Urothelium cell line (cell line): ENCODE results near the gene LMF2.

Experiments used
- DNase-seq: peaks from one replicate; pipeline ENCODE4 v3.0.0; 2011; ENCODE audit warnings: low spot score, mixed read lengths
- FAIRE-seq: peaks from 2 replicates; lab custom pipeline; 2011; peaks lifted over from hg19 to GRCh38; lab: Jason Lieb, UNC

The LMF2 gene

DNA sequence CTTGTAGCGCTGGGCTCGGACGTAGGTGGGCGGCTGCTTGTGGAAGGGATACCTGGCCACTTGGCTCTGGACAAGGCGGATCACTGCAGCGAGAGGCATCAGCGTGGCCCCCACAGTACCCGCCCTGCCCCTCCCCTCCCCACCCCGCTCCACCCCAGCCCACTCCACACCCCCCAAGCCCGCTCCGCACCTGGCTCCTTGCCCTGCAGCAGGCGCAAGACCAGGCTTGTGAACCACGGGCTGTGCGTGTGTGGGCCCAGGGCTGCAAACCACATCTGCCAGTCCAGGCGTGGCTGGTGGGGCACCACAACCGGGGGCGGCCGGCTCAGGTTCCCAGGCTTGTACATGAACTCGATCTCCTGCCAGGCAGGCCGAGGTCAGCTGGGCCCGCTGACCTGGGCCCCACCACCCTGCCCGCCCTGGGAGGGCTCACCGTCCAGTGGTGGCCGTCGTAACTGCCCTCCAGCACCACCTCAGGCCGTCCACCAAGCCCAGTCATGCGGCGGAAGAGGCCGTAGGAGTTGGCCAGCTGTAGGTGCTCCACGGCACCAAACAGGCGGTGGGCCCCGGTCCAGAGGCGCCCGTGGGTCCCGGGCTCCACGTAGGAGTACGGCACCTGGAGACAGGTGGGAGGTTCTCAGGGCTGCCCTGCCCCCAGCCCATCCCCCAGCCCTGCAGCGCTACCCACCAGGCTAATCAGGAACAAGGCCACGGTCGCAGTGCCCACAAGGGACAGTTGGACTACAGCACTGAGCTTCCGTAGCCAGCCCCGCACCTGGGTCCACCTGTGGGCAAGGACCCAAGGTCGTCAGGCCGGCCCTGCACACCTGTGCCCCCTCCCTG lies 2.9 kb downstream of the LMF2 start:
- FAIRE-seq (no peak), DNase-seq (no peak)

DNA sequence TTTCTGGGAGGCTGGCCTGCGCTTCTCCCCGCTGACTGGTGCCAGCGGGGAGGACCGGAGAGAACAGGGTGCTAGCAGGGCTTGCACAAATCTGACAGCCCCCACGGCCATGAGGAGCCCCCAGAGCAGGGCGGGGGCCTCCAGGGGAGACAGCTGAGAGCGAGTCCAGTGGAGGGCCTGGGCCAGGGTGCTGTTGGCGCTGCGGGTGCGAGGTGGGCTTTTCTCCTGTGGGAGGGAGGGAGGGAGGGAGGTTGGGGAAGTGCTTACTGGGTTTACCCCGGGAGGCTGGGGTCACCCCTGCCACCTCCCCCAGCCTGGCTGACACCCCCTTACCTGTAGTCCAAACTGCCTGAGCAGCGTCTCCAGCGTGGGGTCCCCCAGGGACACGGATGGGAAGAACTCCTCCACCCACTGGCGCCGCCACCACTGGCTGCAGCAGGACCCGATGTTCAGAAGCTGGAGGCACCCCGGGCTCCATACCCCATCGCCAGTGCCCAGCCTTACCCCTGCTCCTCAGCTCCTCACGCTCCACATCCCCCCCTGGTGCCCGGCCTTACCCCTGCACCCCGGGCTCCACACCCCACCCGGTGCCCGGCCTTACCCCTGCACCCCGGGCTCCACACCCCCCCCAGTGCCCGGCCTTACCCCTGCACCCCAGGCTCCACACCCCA lies 3.9 kb downstream of the LMF2 start:
- FAIRE-seq (no peak), DNase-seq (no peak)

DNA sequence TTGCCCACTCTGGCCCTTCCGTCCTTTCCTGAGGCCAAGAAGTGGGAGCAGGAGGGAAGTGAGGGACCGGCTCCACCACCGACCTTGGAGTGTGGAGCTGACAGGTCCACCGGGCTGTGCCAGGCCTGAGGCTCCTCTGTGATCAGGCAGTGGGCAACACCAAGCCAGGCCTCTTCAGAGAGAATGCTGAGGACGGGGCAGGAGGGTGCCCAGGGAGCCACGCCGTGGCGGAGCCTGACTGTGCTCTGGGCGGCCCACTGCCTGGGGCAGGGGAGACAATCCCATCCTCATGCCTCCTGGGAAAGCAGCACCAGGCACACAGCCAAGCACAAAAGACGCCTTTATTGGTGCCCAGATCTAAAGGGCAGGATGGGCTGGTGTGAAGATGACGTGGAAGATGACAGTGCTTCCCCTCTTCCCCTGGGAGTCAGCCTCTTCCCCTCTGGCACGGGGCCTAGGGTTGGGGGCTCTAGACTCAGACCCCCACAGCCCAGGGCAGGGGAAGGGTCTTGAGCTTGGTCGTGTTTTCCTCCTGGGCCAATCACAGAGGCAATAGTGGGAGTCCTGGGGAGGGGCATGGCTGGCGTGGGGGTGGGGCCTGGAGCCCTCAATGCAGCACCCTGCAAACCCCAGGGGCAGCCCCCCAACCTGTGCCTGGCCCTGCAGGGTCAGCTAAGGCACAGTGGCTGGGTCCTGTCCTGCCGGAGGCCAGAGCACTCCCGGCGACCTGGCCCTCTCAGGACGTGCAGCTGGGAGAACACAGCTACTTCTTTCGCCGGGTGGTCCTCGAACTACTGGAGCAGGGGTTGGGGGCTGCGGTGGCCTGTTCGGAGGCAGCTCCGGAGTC lies 4.7 kb downstream of the LMF2 start:
- no peak for FAIRE-seq
- DNase-seq = no peak

DNA sequence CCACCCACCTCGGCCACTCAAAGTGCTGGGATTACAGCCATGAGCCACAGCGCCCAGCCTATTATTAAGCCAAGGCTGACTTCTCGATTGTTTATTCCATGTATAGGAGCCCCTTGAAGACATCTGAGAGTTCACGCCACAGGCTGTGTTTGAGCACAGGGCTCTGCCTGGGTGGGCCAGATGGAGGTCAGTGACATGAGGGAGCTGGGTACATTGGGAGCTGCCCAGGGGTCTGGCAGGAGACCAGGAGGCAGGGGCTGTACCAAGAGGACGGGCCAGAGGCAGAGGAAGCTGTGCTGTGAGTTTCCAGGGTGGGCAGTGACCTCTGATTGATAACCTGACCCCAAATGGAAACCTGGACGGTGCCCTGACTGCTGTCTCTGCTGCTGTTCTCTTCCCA lies 5.4 kb downstream of the LMF2 start:
- FAIRE-seq (no peak), DNase-seq (no peak)

DNA sequence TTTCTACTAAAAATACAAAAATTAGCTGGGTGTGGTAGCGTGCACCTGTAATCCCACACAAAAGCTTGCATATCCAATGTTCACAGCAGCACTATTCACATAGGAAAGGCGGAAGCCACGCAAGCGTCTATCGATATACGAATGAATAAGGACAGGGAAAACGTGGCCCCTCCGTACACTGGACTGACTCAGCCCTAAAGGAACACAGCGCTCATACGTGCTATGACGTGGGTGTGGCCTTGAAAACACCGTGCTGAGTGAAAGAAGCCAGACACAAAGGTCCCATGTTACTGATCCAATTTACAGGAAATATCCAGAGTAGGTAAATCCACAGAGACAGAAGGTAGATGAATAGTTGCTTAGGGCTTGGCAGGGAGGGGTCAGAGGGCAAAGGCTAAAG lies 7.0 kb downstream of the LMF2 start:
- FAIRE-seq = no peak
- DNase-seq = no peak

DNA sequence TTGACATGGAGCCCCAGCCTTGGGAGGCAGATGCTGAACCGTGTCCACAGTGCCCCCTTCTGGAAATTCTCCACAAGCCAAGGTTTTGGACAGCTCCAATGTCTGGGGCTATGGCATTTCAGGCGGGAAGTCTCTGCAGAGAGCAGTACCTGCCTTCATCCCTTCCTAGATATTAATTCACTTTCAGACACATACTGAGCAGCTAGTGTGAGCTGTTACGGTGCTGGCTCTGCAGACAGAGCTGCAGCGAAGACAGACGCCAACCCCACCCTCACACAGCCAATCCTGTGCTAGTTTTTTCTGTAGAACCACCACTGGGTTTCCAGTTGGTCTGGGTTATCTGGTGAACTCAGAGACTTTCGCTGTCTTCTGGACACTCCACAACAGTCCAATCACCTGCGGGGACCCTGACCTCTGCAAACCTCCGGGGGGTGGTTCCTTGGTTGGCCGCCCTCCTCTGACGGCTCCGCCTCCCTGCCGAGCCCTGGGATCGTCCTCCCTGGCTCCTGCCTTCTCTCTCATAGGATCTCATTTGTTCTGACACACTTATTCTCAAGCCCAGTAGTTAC lies 9.1 kb downstream of the LMF2 start:
- peak; percentile 59 for DNase-seq
- FAIRE-seq = peak; percentile 30

DNA sequence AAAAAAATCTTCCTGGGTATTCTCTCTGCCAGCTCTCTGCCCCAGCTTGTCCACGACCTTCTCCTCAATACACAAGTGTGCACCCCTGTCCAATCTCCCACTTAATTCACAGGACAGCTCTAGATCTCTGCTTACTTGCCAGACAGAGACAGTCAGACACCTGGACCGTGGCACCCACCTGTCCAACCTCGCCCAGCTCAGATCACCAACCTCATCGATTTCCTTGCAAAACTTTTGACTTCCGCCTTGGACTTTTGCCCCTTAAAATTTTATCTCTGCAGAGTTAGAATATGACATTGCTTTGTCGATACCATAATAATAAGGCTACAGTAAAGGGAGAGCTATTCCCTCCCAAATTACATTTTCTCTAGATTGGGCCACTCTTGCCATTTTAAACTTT lies 10.4 kb downstream of the LMF2 start:
- no peak for DNase-seq
- FAIRE-seq = no peak

DNA sequence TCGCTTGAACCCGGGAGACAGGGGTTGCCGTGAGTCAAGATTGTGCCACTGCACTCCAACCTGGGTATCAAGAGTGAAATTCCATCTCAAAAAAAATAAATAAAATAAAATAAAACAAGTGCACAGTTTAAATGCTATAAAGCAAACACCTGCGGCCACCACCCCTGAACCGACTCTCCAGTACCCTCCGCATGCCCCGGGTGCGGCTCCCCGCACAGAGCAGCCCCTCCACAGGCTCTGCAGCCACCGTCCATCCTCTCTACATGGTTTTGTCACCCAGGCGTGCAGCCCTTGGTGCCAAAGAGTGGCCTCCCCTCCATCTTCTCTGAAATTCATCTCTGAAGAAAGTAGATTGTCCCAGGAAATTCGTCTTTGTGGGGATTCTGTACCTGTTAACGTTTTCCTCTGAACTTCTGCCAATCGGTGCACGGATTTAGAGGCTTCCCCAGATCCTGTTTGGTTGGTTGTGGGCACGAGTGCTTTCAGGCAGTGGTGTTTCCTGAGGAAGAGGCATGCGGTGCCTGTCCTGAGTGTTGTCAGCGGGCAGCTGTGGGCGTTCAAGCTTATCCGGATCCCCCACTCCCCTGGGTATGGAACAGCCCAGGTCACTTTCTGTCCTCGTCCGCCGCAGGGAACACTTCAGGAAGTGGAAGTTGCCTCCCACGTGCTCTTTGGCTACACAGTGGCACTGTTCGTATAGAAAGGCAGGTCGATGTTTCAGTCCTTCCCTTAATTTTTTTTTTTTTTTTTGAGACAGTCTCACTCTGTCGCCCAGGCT lies 16.8 kb downstream of the LMF2 start:
- no peak for DNase-seq
- FAIRE-seq = no peak

DNA sequence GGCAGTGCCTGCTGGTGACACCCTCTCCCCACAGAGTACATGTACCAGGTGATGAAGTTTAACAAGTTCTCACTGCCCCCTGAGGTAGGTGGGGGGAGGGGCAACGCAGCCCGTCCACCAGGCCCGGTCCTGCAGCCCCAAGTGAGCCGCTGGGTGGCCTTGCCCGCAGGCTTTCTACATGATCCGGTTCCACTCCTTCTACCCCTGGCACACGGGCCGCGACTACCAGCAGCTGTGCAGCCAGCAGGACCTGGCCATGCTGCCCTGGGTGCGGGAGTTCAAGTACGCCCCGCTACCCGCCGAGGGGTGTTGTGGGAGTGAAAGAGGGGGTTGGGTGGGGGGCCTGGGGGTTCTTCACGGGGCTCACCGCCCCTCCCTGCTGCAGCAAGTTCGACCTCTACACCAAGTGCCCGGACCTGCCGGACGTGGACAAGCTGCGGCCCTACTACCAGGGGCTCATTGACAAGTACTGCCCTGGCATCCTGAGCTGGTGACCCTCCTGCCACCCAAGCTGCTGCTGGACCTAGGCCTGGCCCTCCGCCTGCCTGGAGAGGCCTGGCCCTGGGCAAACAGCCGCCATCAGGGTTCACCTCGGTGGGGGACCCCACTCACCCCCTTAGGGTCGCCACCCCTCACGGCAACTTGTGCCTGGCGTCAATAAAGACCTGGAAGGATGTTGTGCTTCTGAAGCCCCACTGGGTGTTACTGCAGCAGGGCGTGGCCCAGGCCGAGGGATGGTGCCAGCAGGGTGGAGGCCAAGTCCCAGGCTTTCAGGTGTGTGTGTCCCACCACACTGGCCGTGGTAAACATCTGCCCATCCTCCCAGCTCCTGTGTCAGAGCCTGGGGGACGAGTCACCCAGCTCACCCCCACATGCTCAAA lies 17.9 kb downstream of the LMF2 start:
- DNase-seq (no peak), FAIRE-seq (no peak)

DNA sequence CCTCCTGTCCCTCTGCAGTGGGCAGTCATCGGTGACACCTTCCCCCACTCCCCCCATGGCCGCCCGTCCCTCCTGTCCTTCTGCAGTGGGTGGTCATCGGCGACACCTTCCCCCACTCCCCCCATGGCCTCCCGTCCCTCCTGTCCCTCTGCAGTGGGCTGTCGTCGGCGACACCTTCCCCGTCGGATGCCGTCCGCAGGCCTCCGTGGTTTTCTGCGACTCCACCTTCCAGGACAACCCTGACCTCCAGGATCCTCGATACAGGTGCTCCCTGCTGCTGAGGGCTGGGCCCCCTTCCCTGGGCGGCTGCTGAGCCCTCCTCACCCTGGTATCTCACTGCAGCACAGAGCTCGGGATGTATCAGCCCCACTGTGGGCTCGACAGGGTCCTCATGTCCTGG lies 18.6 kb downstream of the LMF2 start:
- FAIRE-seq = no peak

DNA sequence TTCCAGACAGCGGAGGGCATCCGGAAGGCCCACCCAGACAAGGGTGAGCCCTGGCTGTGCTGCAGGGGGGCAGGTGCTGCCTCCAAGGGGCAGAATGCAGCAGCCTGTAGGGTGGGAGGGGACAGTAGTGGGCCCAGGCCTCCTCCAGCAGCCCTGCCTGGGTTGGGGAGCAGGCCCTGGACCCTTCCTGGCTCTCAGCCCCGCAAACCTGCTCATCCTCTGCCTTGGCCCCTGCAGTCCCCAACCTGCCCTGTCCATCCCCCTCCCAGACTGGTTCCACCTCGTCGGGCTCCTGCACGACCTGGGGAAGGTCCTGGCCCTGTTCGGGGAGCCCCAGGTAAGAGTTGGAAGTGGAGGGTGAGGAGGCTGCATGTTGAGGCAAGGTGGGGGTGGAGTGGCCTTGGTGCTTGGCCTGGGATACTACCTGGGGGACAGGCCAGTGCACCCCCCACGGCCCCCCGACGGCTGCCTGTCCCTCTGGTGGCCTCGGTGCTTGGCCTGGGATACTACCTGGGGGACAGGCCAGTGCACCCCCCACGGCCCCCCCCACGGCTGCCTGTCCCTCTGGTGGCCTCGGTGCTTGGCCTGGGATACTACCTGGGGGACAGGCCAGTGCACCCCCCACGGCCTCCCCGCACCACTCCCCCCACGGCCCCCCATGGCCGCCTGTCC lies 19.4 kb downstream of the LMF2 start:
- FAIRE-seq (no peak), DNase-seq (no peak)

More for the DNA sequence above, 18.6 kb downstream of the LMF2 start:
- no peak for DNase-seq

DNA sequence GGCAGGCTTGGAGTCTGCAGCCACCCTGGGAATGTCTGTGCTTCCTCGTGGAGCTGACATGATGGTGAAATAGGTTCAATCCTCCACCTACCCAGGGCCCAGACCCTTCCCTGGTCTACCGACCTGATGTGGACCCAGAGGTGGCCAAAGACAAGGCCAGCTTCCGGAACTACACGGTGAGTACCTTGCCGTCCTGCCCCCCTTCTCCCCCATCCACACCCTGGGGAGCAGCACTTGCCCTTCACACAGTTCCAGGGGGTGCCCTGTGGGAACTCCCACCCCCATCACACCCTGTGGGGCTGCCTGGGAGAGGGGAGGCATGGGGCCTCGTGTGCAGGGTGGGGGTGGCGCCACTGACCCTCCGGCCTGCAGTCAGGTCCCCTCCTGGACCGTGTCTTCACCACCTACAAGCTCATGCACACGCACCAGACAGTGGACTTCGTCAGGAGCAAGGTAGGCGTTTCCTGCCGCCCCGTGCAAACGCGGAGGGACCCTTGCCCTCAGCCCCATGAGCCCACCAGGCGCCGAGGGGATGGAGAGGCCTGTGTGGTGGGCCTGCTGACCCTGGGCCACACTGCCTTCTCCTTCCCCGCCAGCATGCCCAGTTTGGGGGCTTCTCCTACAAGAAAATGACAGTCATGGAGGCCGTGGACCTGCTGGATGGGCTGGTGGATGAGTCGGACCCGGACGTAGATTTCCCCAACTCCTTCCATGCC lies 20.1 kb downstream of the LMF2 start:
- FAIRE-seq (no peak), DNase-seq (no peak)

DNA sequence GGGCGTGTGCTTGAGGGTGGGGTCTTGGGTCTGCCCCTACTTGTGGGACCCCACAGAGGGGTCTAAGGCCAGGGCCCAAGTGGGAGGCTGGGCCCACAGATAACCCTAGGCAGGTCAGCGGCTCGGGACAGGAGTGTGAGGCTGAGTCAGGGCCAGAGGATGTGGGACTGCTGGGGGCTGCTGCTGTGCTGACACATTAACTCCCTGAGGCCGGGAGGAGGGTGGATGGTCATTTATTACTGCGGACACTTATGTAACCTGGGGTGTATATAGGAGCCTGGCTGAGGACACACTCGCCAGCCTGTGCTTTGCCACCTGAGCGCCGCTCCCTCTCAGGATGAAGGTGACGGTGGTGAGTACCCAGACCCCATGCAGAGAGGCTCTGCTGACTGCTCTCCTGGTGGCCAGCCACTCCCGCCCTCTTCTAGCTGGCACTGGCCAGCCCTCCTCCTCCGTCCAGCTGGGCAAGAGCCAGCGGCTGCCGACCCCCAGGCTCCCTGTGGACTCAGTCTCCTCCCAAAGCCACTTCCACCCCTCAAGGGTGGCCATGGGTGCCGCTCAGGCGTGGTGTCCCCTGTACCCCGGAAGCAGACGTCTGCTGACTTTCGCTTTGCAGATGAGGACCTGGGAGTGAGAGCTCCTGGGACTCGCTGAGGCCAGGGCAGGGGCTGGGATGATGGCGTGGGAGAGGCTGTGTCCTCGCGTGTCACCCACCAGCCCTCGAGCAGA lies 20.8 kb downstream of the LMF2 start, which contains the start of gene MIOX:
Gene MIOX, plus strand, starts transcription at position 299 of the 729 bp plus-strand sequence. Its CDS starts 39 bp downstream, at position 338.
- DNase-seq (no peak), FAIRE-seq (no peak)

DNA sequence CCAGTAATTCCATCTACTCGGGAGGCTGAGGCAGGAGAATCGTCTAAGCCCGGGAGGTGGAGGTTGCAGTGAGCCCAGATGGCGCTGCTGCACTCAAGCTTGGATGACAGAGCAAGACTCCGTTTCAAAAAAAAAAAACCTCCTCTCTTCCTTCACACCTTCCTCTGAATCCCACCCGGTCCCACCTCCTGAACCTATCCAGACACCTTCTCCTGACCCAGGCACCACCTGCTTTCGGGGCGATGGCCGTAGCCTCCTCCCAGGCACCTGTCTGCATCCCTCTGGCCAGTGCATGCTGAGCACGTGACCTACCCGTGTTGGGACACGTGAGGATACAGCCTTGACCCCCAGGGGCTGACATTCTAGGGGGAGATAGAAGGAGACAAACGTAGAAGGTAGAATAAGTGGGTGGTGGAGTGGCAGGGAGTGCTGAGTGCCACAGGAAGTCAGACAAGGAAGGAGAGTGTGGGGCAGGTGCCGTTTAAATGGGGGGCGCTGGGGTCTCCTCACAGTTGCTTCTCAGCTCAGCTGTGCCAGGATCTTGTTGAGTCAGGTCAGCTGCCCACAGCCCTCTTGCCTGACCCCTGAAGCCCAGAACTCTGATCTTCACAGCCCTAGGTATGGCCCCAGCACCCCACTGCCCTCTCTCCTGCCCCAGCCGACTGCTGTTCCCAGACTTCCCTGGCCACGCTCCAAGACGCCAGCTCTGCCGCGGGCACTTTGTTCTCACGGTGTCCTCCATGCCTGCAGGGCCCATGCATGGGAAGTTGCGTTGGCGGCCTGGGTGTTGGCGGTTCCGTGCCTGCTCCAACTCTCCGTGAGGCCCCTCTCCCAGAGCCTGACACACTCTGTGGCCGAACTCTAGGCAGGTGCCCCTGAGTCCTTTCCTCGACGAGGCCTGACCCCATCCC lies 22.0 kb downstream of the LMF2 start:
- FAIRE-seq (peak; percentile 61), DNase-seq (no peak)

DNA sequence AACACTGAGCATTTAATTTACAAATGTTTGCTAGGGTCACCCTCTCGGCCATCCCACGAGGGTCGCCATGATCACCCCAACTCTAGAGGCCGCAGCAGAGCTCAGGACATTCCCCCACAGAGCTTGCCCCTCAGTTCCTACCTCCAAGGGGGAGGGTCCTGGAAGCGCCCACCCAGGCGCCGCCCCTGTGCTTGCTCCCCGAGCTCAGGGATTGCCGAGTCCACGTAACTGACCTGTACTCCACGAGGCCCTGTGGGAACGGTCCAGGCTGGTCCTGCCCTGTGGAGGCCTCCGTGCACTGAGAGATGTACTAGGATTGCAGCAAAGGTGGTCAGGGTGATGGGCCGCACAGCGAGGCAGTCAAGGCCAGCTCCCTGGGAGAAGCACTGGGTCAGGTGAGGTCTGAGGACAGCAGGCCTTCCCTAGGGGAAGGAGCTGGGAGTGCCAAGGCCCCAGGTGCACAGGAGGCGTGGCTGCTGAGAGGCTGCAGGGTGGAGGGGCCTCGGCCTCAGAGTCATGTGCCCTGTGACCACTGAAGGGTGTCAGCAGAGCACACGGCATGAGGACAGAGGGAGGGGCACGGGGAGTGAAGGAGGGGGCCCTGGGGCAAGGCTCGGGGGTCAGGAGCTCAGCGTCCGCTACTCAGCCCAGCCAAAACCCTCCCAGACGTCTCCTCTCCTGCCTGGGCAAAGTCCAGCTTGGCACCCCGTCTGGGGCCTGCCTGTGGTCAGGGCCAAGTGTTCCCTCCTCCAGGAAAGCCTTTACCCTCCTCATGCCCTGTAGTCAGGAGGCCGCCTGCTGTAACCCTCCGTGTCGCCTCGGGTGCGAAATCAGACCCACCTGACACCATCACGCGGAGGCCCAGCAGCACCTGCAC lies 23.3 kb downstream of the LMF2 start:
- DNase-seq (no peak), FAIRE-seq (no peak)
